OCI-LY7 (cell line): Measurements from ENCODE around the gene CCDC201. TPM values are rescaled to one million over a fixed set of nuclear protein-coding genes. Genes with fewer than 3 reads are reported as not detected.

Experiments
- BruUV-seq: library from RNA; stranded (reverse); fragments of 400-500 nt; replicated peaks from 2 replicates; lab custom pipeline; 2021; lab: Mats Ljungman, UMichigan
- CTCF ChIA-PET: fragments of 300-600 bp; sonication (Branson Sonifier 250); formaldehyde crosslinking; loops from one replicate; lab custom pipeline; 2022; ENCODE audit warnings: antibody characterized with exemption; ENCODE audit not compliant: unreplicated experiment; lab: Charles Lee
- POLR2A ChIA-PET: fragments of 300-600 bp; sonication (Branson Sonifier 250); formaldehyde crosslinking; loops from one replicate; lab custom pipeline; 2022; ENCODE audit warnings: antibody characterized with exemption; lab: Charles Lee
- DNase-seq: peaks from one replicate; pipeline ENCODE4 v3.0.0-alpha.2; 2015; ENCODE audit warnings: low spot score
- H2AFZ ChIP-seq: fragments of 200-600 bp; sonication (generic), shearing (Covaris generic); 2 replicates; pipeline ENCODE4 v1.6.1; 2014; ENCODE audit warnings: mild to moderate bottlenecking, antibody characterized with exemption, low read length, moderate library complexity
- H3K27ac ChIP-seq: fragments of 200-600 bp; sonication (generic); 2 replicates; pipeline ENCODE4 v1.5.1; 2014; ENCODE audit warnings: mixed run types, low read depth, mild to moderate bottlenecking, moderate library complexity, low read length, inconsistent platforms; ENCODE audit not compliant: poor library complexity, severe bottlenecking
- H3K36me3 ChIP-seq: fragments of 200-600 bp; sonication (generic); 2 replicates; pipeline ENCODE4 v1.6.1; 2014; ENCODE audit warnings: mild to moderate bottlenecking, antibody characterized with exemption, low read length, moderate library complexity, mixed read lengths; ENCODE audit not compliant: insufficient read depth
- H3K4me1 ChIP-seq: fragments of 200-600 bp; sonication (generic); 2 replicates; pipeline ENCODE4 v1.5.1; 2014; ENCODE audit warnings: mild to moderate bottlenecking, low read length; ENCODE audit not compliant: insufficient read depth, poor library complexity, severe bottlenecking
- H3K4me2 ChIP-seq: fragments of 200-600 bp; sonication (generic); 2 replicates; pipeline ENCODE4 v1.6.1; 2014; ENCODE audit warnings: mild to moderate bottlenecking, low read length
- H3K4me3 ChIP-seq: fragments of 200-600 bp; sonication (generic); 2 replicates; pipeline ENCODE4 v1.5.1; 2014; ENCODE audit warnings: mild to moderate bottlenecking, low read depth, low read length; ENCODE audit not compliant: poor library complexity, severe bottlenecking
- H3K79me2 ChIP-seq: fragments of 200-600 bp; sonication (generic); 2 replicates; pipeline ENCODE4 v1.6.1; 2016; ENCODE audit warnings: low read depth, mild to moderate bottlenecking, low read length, moderate library complexity, mixed read lengths; ENCODE audit not compliant: insufficient read depth
- H3K9me2 ChIP-seq: fragments of 200-600 bp; sonication (generic); 2 replicates; pipeline ENCODE4 v1.6.1; 2016; ENCODE audit warnings: mild to moderate bottlenecking, low read length, mixed read lengths; ENCODE audit not compliant: insufficient read depth
- H3K9me3 ChIP-seq: fragments of 200-600 bp; sonication (generic); 2 replicates; pipeline ENCODE4 v1.6.1; 2014; ENCODE audit warnings: mild to moderate bottlenecking, mixed run types, low read length, mixed read lengths
- H4K20me1 ChIP-seq: fragments of 200-600 bp; sonication (generic); 2 replicates; pipeline ENCODE4 v1.6.1; 2014; ENCODE audit warnings: mild to moderate bottlenecking, antibody characterized with exemption, low read length, moderate library complexity, mixed read lengths; ENCODE audit not compliant: insufficient read depth
- CTCF ChIP-seq: fragments of 200-600 bp; sonication (generic); conservative IDR thresholded peaks from 2 replicates; pipeline ENCODE4 v1.5.1; 2014; ENCODE audit warnings: mild to moderate bottlenecking, antibody characterized with exemption, low read length, moderate library complexity, mixed read lengths
- EZH2phosphoT487 ChIP-seq: fragments of 200-600 bp; sonication (generic); IDR thresholded peaks from 2 replicates; pipeline ENCODE4 v1.6.1; 2018; ENCODE audit warnings: low read depth, borderline replicate concordance, mild to moderate bottlenecking, mixed run types, antibody characterized with exemption, low read length, moderate library complexity, mixed read lengths
- intact Hi-C: fragments of 100-400 bp; cut with micrococcal nuclease; formaldehyde crosslinking; loops from one replicate; pipeline ENCODE4 v1.10.0; 2022; ENCODE audit not compliant: unreplicated experiment
- total RNA-seq, 2 experiments: library from RNA; depleted of rRNA in 1 of 2; stranded (reverse); fragments of >200 nt in 1 of 2; shearing (Covaris generic) in 1 of 2; gene quantifications; 2 replicates each; pipeline ENCODE4 v1.2.3, GENCODE V29; 2014 to 2022

The CCDC201 gene
- total RNA-seq, 2 experiments from 2014 or later: not detected

GRCh38 chr7:45882465-45882810, 9.6 kb upstream of the CCDC201 start:
- no peak for DNase-seq
- intact Hi-C loops: no loop called here
- Histone ChIP-seq H3K9me2 (no peaks in the 10 kb centered on the region), H2AFZ (no peak overlapping the region), H3K4me2 (no peak overlapping the region), H3K9me3 (no peaks in the 10 kb centered on the region), H3K4me3 (no peak overlapping the region), H3K36me3 (no peaks in the 10 kb centered on the region), H4K20me1 (no peaks in the 10 kb centered on the region), H3K79me2 (no peaks in the 10 kb centered on the region), H3K4me1 (no peaks in the 10 kb centered on the region), H3K27ac (no peak overlapping the region)
- BruUV-seq: no TSS peak
- TF ChIP-seq CTCF: no peak
- TF ChIP-seq EZH2phosphoT487: no peak
- POLR2A ChIA-PET: interaction anchor here (0.6 to 0.7 kb wide), 2 partner anchors 11 to 1193 kb away, joined by 3 read pairs; no protein-coding TSS in a partner anchor
- CTCF ChIA-PET: no interaction called here

- BruUV-seq: no TSS peak
- no peak for DNase-seq
- no peaks in the 10 kb centered on the region for H3K9me3 ChIP-seq
- H3K4me3 ChIP-seq: no peak overlapping the region
- no peak for TF ChIP-seq CTCF
- no peak for TF ChIP-seq EZH2phosphoT487
- no peaks in the 10 kb centered on the region for H3K36me3 ChIP-seq
- no peak overlapping the region for H3K4me2 ChIP-seq
- H3K9me2 ChIP-seq: no peaks in the 10 kb centered on the region
- no peak overlapping the region for H2AFZ ChIP-seq
- CTCF ChIA-PET: no interaction called here
- H3K27ac ChIP-seq: no peak overlapping the region
- H3K79me2 ChIP-seq: no peaks in the 10 kb centered on the region
- intact Hi-C loops: no loop called here
- POLR2A ChIA-PET: interaction anchor here (0.7 kb wide), 1 partner anchor 11 kb away, joined by 3 read pairs; no protein-coding TSS in a partner anchor
- no peaks in the 10 kb centered on the region for H4K20me1 ChIP-seq
- H3K4me1 ChIP-seq: no peaks in the 10 kb centered on the region
Measured at GRCh38 chr7:45881759-45882464, 9.0 kb upstream of the CCDC201 start.

DNA sequence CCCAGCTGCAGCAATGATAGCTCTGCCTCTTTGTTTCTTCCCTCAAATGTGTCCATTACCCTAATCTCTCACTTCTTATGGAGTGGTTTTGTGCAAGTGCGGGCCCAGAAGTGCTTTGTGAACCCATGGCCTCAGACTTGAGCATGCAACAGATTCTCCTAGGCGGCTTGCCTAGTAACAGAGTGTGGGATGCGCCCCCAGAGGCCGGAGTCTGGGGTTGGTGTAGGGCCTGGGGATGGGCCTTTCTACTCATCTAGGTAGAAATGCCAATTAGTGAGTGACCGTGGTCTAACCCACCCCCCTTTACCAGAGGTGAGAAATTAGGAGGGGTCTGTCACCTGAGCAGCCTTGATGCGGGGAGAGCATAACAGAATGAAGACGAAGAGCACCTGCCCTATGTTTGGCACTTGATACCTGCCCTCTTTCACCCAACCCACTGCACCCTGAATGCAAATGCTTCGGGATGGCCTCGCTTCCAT, 8.4 kb upstream of the CCDC201 start:
- POLR2A ChIA-PET: interaction anchor here (0.6 kb wide), 1 partner anchor 204 kb away, joined by 3 read pairs; no protein-coding TSS in a partner anchor
- Histone ChIP-seq H4K20me1 (no peaks in the 10 kb centered on the region), H3K9me3 (no peaks in the 10 kb centered on the region), H3K27ac (no peak overlapping the region), H3K9me2 (no peaks in the 10 kb centered on the region), H3K36me3 (no peaks in the 10 kb centered on the region), H2AFZ (no peak overlapping the region), H3K4me2 (no peak overlapping the region), H3K79me2 (no peaks in the 10 kb centered on the region), H3K4me1 (no peaks in the 10 kb centered on the region), H3K4me3 (no peak overlapping the region)
- CTCF ChIA-PET: no interaction called here
- intact Hi-C loops: no loop called here
- no peak for TF ChIP-seq CTCF
- TF ChIP-seq EZH2phosphoT487: no peak
- DNase-seq: no peak
- BruUV-seq: no TSS peak
